Inflammatory macrophage treated with lipopolysaccharide for 4 hours (primary cell): Measurements from ENCODE around the gene SMYD3.
A peak's percentile ranks its signal among the peaks of the same experiment; 100 is the strongest.

Experiments used
- DNase-seq: peaks from one replicate; pipeline ENCODE4 v3.0.0-alpha.2; 2020

SMYD3 gene

DNA sequence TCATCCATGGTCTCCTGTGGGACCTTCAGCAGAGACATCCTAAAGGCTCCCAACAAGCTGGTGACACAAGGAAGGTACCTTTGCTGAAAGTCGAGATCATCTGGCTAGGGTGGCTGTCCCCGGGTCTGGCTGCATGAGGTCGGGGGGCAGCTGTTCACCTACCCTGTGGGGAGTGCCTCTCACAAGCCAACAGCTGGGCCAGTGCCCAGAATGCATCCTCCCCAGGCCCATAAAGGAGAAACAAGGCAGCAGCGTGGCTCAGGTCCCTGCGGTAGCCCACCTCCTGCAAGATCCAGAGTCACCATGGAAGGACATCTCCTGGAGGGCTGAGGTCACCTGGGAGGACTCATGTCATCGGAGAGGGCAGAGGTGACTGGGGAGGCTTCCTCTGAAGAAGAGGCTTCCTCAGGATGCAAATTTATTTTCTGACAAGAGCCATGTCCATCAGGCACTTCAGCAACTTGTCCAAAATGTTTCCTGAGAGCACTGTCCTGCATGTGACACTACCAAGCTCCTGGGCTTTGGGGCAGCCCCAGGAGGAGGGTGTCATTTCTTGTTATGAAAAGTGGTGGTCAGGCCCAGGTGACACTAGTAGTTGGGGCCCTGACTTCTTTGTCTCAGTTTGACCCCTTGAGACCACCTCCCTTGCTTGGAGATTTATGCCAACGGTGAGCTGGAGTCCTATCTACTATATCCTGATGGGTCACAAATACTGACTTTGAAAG, 6.7 kb upstream of the SMYD3 start:
- no peak for DNase-seq

GRCh38 chr1:246513041-246513440, 6.0 kb upstream of the SMYD3 start:
- DNase-seq, result no peak

DNA sequence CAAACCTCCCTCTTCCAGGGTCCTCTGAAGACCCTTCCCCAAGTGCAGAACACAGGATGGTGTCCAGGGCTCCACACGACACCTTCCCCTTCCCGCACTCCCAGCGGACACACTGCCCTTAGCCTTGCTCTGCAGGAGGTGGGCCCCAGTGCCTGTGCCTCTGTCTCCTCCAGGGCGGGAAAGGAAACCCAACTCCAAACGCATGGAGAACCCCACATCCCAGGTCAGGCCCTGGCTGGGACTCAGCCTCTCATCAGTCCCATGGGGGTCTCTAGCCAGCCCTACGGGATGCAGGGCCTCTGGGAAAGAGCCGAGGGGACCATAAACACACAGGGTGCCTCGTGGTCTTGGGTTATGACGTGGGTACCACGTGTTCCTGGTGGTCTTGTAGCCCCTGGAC, 5.6 kb upstream of the SMYD3 start:
- no peak for DNase-seq

GRCh38 chr1:246512230-246512629, 5.2 kb upstream of the SMYD3 start:
- DNase-seq, result no peak

- no peak for DNase-seq
These were observed 4.1 kb upstream of the SMYD3 start for GRCh38 chr1:246511203-246511602.

GRCh38 chr1:246510147-246511030, 3.3 kb upstream of the SMYD3 start:
- no peak for DNase-seq

- no peak for DNase-seq
These were observed 2.0 kb upstream of the SMYD3 start for GRCh38 chr1:246508897-246509688.

DNA sequence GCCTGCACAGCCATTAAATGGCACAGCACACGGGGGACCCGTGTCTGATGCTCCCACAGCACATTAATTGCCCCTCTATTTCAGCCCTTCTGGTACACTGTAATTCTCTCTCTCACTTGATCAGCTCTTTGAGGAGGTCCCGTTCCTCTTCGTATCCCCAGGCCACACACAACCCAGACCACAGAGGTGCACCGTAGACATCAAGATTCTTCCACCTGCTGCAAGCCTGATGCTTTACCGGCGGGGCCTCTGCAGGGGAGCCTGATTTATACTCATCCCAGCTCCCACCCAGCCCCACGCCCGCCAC, 759 bp downstream of the SMYD3 start:
- no peak for DNase-seq

DNA sequence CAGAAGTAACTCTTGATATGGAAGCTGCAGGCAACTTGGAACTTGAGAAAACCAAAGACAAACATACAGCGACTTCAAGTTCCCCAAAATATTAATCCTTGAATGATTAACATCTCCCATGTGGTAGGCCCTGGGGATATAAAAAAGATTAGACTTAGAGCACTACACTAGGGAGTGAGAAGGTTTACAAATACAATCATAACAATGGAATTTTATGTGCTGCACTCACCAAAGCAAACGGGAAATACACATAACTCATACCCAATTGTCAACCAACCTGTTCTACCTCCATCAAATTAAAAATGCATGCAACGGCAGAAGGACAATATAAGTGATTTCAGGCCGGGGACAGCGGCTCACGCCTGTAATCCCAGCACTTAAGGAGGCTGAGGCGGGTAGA, 3.7 kb downstream of the SMYD3 start:
- DNase-seq, result no peak

GRCh38 chr1:246497331-246497915, 9.7 kb downstream of the SMYD3 start:
- DNase-seq, result peak; percentile 75

DNA sequence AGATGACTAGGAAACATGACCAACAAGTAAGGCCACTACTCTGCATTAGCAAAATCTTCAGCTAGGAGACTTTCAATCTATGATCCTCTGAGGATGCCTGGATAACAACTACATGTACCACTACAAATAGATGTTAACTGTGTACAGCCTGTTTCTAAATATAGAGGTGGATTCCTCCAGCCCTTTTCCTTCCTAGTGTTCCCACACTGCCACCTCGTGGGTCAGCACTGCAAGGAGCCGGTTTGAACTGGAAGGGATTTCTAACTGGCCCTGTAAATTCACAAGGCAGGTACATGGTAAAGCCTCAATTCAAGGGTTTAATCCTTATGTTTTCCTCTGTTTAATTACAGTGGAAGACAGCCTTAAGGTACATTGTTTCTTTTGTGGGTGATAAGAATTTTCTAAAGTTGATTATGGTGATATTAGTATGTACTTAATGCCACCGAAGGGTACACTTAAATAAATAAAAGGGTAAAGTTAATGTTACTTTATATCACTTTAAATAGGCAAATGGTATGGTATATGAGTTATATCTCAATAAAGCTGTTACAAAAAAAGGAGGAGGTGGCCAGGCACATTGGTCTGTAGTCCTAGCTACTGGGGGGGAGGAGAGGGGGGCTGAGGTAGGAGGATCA, 14.4 kb downstream of the SMYD3 start:
- peak; percentile 35 for DNase-seq

DNA sequence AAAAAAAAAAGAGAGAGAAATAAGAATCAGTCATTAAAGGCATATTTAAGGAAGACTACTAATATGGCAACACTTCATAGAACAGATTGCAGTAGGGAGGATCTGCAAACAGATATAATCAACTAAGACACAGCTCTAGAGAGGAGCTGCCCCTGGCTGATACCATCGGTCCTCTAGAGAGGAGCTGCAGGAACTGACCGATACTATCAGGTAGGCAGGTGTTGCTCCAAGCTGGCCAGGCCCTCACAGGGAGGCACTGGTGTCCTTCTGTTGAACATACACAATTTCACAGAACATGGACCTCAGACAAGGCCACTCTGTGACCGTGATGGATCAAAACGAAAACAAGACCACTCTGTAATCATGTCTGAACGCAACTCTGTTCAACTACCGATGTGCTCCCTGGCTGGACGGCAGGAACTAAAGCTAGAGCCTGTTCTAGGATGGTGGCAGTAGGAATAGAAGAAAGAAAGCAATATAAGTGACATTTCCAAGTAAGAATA, 15.5 kb downstream of the SMYD3 start:
- no peak for DNase-seq

- DNase-seq, result no peak
These were observed 18.4 kb downstream of the SMYD3 start for GRCh38 chr1:246488674-246489073.

DNA sequence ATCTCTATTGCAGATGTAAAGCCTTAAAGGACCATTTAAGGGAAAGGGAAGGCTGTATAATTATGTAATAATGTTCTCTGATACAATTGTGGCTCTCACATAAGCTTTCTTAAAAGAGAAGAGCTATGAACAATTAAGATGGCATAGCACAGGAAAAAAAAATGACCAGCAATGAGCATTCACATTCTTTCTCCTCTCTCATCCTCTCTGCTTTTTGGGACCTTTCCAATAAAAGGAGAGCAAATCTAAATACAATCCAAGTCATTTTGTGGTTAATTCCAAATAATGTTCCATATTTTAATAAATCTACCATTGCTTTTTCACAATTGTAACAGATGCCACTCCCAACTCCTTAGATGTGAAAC, 23.5 kb downstream of the SMYD3 start:
- peak; percentile 11 for DNase-seq

- no peak for DNase-seq
These were observed 24.1 kb downstream of the SMYD3 start for GRCh38 chr1:246482805-246483568.

DNA sequence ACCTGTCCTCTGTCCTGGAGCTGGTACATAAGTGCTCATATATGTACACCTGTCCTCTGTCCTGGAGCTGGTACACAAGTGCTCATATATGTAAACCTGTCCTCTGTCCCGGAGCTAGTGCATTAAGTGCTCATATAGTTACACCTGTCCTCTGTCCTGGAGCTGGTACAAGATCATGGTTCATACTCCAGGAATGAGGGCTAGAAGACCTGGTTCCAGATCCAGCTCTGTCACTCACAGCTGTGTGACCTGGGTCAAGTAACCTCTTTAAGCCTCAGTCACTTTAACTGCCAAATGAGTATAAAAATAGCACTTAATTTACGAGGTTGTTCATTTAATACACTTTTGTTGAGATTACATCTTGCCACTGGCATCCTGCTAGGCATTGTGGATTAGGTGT, 28.0 kb downstream of the SMYD3 start:
- DNase-seq, result no peak

- no peak for DNase-seq
These were observed 29.4 kb downstream of the SMYD3 start for GRCh38 chr1:246477634-246478033.

DNA sequence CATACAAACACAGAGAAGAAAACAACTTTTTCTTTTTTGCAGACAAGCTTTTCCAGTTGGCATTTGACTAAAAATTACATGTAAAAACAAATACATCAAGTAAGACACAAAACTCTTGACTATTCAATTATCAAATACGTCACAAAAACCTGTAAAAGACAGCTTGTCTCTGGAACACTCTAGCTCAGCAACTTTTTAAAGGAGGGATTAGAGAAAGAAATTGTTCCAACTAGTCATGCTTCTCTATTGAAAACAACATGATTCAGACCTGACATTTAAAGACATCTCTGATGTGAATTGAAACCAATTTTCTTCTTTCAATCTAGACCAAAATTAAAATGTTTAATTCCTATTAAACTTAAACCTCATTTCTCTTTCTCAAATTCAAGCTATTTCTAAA, 30.3 kb downstream of the SMYD3 start:
- DNase-seq, result no peak

DNA sequence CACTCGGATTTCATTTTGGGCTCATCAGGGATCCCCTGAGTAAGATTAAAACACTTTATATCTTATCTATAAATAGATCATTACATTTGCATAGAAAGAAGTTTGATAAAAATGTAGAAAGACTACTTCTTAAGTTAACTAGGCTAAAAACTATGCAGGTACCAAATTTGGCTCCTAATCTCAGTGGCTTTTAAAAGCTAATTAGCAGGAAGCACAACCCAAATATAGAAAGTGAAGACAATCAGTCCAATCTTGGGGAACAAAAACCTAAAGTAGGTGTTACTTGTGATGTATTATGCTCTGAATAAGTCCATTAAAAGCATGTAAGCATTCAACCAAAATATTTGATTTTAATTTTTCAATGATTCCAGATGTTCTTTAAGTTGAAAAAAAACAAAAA, 35.4 kb downstream of the SMYD3 start:
- no peak for DNase-seq

- no peak for DNase-seq
These were observed 36.5 kb downstream of the SMYD3 start for GRCh38 chr1:246470585-246470984.

- DNase-seq, result no peak
These were observed 44.1 kb downstream of the SMYD3 start for GRCh38 chr1:246462986-246463385.

- no peak for DNase-seq
These were observed 46.7 kb downstream of the SMYD3 start for GRCh38 chr1:246460406-246460805.
